Erythroblast (primary cell): ENCODE measurements around the gene NSFL1C.

Experiments used
- GATA1 ChIP-seq: IDR thresholded peaks from 2 replicates; pipeline ENCODE4 v1.6.1; 2011; ENCODE audit warnings: low read depth, mild to moderate bottlenecking, control low read depth, low read length, moderate library complexity
- POLR2A ChIP-seq: IDR thresholded peaks from 2 replicates; pipeline ENCODE4 v1.6.1; 2011; ENCODE audit warnings: mild to moderate bottlenecking, low read length

DNA sequence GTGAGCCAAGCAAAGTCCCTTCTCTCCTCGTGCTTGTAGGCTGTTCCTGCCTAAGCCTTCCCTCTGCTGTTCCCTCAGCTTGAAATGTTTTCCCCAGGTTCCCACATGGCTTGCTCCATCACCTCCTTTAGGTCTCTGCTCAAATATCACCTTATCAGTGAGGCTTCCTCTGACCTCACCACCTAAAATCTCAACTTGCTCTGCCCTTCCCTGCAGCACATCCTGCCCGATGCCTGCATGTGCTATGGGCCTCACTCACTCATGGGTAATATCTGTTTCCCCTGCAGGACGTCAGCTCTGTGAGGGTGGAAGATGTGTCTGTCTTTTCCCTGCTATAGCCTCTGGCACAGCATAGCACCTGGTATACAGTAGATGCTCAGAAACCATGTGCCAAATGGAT is 43.9 kb downstream of the NSFL1C start:
- no peak for TF ChIP-seq POLR2A
- no peak for TF ChIP-seq GATA1
